ENCODE data around the gene CC2D1A. TPM values are rescaled to one million over a fixed set of nuclear protein-coding genes. Genes with fewer than 3 reads are reported as not detected.
"Not testable (repeated sequence)": the region's sequence is repeated elsewhere in the genome, so short reads cannot be mapped to it uniquely, and the experiment has no call there.

Gene CC2D1A
- total RNA-seq, 1 donor from 2014 or later, result 35.2 TPM

GRCh38 chr19:13964776-13965175, 58.8 kb downstream of the CC2D1A start:
- H3K4me1 Mint-ChIP-seq (ENCODE audit: low read depth), result peaks cover 2% of the 10 kb centered on the region
- peaks cover 19% of the 10 kb centered on the region for H3K36me3 Mint-ChIP-seq (ENCODE audit: low read depth)
- H3K27ac Mint-ChIP-seq (ENCODE audit: unreplicated experiment), result no peak overlapping the region
- no peak for DNase-seq (ENCODE audit: low spot score)
- H3K9me3 Mint-ChIP-seq (ENCODE audit: low read depth), result no peaks in the 10 kb centered on the region
- no peak overlapping the region for H3K4me3 Mint-ChIP-seq (ENCODE audit: unreplicated experiment)
- no peak for TF ChIP-seq CTCF (IDR thresholded peaks at IDR 0.05)
- no peaks in the 10 kb centered on the region for H3K27me3 Mint-ChIP-seq (ENCODE audit: low read depth)

GRCh38 chr19:13965377-13965896, 59.4 kb downstream of the CC2D1A start:
- DNase-seq (ENCODE audit: low spot score), result no peak
- H3K4me3 Mint-ChIP-seq (ENCODE audit: unreplicated experiment), result no peak overlapping the region
- no peaks in the 10 kb centered on the region for H3K9me3 Mint-ChIP-seq (ENCODE audit: low read depth)
- H3K27me3 Mint-ChIP-seq (ENCODE audit: low read depth), result no peaks in the 10 kb centered on the region
- no peak overlapping the region for H3K27ac Mint-ChIP-seq (ENCODE audit: unreplicated experiment)
- no peak for TF ChIP-seq CTCF (IDR thresholded peaks at IDR 0.05)
- peaks cover 2% of the 10 kb centered on the region for H3K4me1 Mint-ChIP-seq (ENCODE audit: low read depth)
- peaks cover 19% of the 10 kb centered on the region for H3K36me3 Mint-ChIP-seq (ENCODE audit: low read depth)

- no peak overlapping the region for H3K4me3 Mint-ChIP-seq (ENCODE audit: unreplicated experiment)
- no peak for TF ChIP-seq CTCF (IDR thresholded peaks at IDR 0.05)
- H3K27me3 Mint-ChIP-seq (ENCODE audit: low read depth), result no peaks in the 10 kb centered on the region
- peaks cover 2% of the 10 kb centered on the region for H3K4me1 Mint-ChIP-seq (ENCODE audit: low read depth)
- H3K36me3 Mint-ChIP-seq (ENCODE audit: low read depth), result peaks cover 16% of the 10 kb centered on the region
- no peak overlapping the region for H3K27ac Mint-ChIP-seq (ENCODE audit: unreplicated experiment)
- DNase-seq (ENCODE audit: low spot score), result no peak
- no peaks in the 10 kb centered on the region for H3K9me3 Mint-ChIP-seq (ENCODE audit: low read depth)
Measured at GRCh38 chr19:13965926-13966683, 60.1 kb downstream of the CC2D1A start.

- DNase-seq (ENCODE audit: low spot score), result no peak
- Mint-ChIP-seq H3K36me3 (ENCODE audit: low read depth) (peaks cover 11% of the 10 kb centered on the region), H3K4me1 (ENCODE audit: low read depth) (peaks cover 2% of the 10 kb centered on the region), H3K27ac (ENCODE audit: unreplicated experiment) (no peak overlapping the region), H3K9me3 (ENCODE audit: low read depth) (no peaks in the 10 kb centered on the region), H3K27me3 (ENCODE audit: low read depth) (no peaks in the 10 kb centered on the region), H3K4me3 (ENCODE audit: unreplicated experiment) (no peak overlapping the region)
- TF ChIP-seq CTCF (IDR thresholded peaks at IDR 0.05), result no peak
Measured at GRCh38 chr19:13966684-13967128, 60.7 kb downstream of the CC2D1A start.

- H3K27me3 Mint-ChIP-seq (ENCODE audit: low read depth); DNase-seq (ENCODE audit: low spot score); H3K4me1 Mint-ChIP-seq (ENCODE audit: low read depth); H3K4me3 Mint-ChIP-seq (ENCODE audit: unreplicated experiment); H3K9me3 Mint-ChIP-seq (ENCODE audit: low read depth); H3K27ac Mint-ChIP-seq (ENCODE audit: unreplicated experiment): not testable (repeated sequence)
- H3K36me3 Mint-ChIP-seq (ENCODE audit: low read depth), result peaks cover 11% of the 10 kb centered on the region
Measured at GRCh38 chr19:13967206-13967605, 61.2 kb downstream of the CC2D1A start.
